Astrocyte of the cerebellum (primary cell): ENCODE results near the gene PARP2.

Experiments
- DNase-seq: peaks from one replicate; pipeline ENCODE4 v3.0.0-alpha.2; 2011; ENCODE audit warnings: low read depth
- H3K4me3 ChIP-seq: 2 replicates; pipeline ENCODE4 v1.5.1; 2011; ENCODE audit warnings: mild to moderate bottlenecking, low read depth, low read length, moderate library complexity
- in situ Hi-C: cut with HindIII; loops from 2 replicates; pipeline ENCODE4 v1.10.0; 2017; ENCODE audit warnings: low sequenced_read_pairs
- TF ChIP-seq, protein P1 (sequence below): IDR thresholded peaks from 2 replicates; pipeline ENCODE4 v1.5.1; 2012; ENCODE audit warnings: low read length, low read depth, moderate library complexity, mild to moderate bottlenecking; ENCODE audit errors: missing control alignments

The PARP2 gene

DNA sequence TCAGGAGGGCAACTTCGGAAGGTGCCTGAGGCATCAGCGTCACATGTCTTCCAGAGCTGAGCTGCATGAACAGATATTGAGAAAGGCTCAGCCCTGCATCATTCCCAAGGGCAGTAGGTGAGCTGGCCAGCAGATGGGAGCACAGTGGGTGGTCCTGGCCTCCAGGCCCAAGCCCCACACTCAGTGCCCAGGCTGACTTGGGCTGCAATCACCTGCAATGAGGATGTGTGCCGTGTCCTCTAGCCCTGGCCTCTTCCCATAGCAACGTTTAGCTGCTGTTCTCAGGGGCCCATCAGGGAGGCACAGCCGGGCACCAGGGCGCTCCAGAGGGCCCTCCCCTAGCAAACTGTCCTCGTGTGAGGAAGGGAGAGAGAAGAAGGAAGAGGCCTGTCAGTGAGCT, 37.9 kb downstream of the PARP2 start:
- DNase-seq, result no peak
- in situ Hi-C loops, result no loop called here
- H3K4me3 ChIP-seq, result no peak overlapping the region
- TF ChIP-seq, protein P1, sequence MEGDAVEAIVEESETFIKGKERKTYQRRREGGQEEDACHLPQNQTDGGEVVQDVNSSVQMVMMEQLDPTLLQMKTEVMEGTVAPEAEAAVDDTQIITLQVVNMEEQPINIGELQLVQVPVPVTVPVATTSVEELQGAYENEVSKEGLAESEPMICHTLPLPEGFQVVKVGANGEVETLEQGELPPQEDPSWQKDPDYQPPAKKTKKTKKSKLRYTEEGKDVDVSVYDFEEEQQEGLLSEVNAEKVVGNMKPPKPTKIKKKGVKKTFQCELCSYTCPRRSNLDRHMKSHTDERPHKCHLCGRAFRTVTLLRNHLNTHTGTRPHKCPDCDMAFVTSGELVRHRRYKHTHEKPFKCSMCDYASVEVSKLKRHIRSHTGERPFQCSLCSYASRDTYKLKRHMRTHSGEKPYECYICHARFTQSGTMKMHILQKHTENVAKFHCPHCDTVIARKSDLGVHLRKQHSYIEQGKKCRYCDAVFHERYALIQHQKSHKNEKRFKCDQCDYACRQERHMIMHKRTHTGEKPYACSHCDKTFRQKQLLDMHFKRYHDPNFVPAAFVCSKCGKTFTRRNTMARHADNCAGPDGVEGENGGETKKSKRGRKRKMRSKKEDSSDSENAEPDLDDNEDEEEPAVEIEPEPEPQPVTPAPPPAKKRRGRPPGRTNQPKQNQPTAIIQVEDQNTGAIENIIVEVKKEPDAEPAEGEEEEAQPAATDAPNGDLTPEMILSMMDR, result no peak

DNA sequence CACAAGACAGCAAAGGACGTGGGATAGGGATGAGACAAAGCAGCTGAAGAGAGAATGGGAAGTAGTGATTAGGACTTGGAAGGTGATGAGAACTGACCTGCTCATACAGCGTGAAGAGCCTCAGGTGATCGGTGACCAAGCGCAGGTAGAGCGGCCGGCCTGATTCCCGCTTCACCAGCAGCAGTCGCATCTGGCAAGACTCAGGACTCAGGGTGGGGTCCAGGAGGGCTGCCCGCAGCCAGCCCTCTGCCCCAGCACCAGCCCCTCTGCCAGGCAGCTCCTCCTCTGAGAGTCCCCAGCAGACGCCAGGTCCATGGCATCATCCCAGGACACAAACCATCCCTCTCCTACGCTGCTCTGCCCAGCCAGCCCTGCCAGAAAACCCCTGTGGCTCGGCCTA, 39.1 kb downstream of the PARP2 start:
- TF ChIP-seq, protein P1, result no peak
- no peak for DNase-seq
- in situ Hi-C loops, result no loop called here
- H3K4me3 ChIP-seq, result no peak overlapping the region

DNA sequence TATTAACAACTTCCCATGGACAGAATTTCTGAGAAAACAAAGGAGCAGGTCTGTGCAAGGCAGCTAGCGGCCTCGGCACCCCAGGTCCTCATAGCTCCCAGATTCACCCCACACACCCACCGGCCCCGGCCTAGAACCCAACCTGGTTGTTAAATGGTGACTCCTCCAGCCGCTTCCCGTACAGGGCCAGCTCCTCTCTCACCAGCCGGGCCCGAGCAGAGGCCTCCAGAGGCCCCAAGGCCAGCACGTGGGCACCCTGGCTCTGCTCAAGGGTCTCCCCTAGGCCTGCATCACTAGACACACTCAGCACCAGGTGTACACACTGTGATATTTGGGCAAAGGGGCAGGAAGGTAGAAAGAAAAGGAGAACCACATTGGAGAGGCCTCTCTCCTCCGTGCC, 39.6 kb downstream of the PARP2 start:
- no peak for DNase-seq
- H3K4me3 ChIP-seq, result no peak overlapping the region
- TF ChIP-seq, protein P1, result no peak
- in situ Hi-C loops, result no loop called here

DNA sequence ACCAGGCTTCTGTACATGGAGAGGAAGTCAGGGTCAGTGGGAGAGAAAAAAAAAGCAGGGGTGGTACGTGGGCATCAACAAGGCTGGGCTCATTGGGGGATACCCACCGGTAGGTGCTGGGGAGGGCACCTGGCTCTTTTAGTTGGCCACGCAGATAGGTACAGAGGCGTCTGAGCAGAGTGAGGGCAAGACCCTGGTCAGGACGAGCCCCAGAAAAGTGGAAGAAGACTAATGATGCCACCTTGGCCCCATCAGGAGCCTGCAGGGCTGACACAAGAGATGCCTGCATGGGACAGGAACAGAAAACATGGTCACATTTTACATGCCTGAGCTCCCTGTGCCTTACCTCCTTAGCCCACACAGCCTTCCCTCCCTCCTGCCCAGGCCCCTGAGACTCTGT, 40.2 kb downstream of the PARP2 start:
- H3K4me3 ChIP-seq, result no peak overlapping the region
- in situ Hi-C loops, result no loop called here
- TF ChIP-seq, protein P1, result no peak
- no peak for DNase-seq

DNA sequence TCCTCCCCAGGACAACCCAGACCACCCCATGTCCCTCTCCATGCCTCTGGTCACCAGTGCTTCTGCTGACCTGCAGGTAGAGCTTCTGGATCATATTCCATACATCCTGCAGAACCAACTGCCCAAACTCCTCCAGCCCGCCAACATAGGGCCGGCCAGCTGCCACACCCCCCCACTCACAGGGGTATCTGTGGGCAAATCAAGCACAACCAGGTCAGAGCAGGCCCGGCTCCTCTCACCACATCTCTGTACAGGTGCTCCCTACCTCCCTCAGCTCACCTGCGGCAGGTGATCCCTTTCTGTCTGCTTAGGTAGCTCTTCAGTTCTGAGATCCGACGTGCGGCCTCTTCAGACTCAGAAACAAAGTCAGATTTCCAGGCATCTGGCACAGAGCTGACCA, 40.9 kb downstream of the PARP2 start:
- H3K4me3 ChIP-seq, result no peak overlapping the region
- TF ChIP-seq, protein P1, result no peak
- DNase-seq, result no peak
- in situ Hi-C loops, result no loop called here

DNA sequence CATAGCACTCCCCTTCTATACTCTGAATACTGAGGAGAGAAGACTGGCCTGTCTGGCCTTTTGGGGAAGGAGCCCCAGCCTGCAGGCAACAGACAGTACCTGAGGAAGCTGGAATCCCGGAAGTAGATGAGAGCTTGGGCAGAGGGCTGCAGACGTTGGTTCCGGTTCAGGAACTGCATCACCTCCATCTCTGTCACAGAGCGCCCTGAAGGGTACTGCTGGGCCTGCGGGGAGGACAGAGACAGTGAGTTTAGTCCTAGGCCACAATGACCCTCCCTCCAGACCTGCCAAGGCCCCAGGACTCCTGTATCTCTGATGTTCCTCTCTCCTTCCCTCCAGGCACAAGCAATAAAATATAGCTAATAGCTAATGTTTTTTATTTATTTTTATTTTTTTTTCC, 41.5 kb downstream of the PARP2 start:
- TF ChIP-seq, protein P1, result no peak
- in situ Hi-C loops, result no loop called here

More for the DNA sequence above, 41.5 kb downstream of the PARP2 start:
- no peak for DNase-seq
- no peak overlapping the region for H3K4me3 ChIP-seq
